GM21360 (cell line): ENCODE measurements around the gene NAA40.

Experiments
- ATAC-seq: cut with Tn5 transposase; IDR thresholded peaks from one replicate; pipeline ENCODE4 v1.9.1; 2021; ENCODE audit warnings: mild to moderate bottlenecking, moderate library complexity; ENCODE audit not compliant: unreplicated experiment

Gene NAA40

DNA sequence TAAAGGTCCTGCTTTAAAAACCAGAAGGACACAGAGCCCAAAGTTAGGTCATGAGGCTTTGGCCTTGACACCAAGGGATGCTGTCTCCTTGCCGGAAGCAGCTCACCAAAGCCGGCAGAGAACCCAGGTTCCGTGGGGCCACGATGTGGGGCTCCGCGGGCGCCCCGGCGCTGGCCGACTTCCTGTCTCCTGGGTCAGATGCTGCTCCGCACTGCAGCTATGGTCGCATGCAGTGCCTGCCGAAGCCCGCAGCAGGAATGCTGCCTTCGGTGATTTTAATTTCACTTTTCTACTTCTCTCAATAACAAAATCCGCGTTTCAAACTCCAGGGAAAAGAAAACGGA lies 47.0 kb downstream of the NAA40 start:
- ATAC-seq: peak; percentile 37

DNA sequence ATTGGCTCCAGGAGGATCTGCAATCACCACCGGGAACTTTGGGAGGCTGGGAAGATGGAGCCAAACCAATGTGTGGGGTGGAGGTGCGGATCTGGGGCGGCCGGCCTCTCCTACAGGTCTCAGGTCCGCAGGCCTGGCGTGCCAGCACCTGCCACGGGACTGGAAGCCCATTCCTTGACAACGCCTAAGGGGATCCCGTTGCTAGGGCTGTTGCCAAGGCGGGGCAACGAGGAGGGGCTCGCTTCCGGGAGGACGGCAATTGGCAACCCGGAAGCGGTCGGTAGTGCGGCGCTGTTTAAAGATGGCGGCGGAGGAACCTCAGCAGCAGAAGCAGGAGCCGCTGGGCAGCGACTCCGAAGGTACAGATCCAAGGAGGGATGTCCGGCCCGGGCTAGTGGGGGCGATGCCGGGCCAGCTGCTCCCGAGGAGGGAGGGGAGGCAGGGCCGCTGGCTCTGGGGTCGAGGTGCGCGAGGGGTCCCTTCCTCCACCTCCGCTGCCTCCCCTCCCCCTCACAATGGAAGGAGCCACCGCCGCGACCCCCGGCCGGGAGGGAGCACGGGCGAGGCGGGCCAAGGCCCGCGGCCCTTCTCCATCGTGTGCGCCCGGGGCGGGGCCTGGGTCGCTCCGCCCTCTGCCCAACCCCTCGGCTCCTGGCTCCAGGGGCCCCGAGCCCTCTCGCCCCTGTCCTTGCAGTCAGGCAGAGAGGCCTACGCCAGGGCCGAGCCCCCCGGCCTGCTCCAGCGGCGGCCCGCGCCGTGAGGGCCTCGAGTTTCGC lies 47.5 kb downstream of the NAA40 start, which contains the start of gene OTUB1:
TSS of gene OTUB1 (plus strand) at position 283 of the 776 bp plus-strand sequence. CDS start at position 302, 19 bp downstream.
- ATAC-seq: peak; percentile 70

DNA sequence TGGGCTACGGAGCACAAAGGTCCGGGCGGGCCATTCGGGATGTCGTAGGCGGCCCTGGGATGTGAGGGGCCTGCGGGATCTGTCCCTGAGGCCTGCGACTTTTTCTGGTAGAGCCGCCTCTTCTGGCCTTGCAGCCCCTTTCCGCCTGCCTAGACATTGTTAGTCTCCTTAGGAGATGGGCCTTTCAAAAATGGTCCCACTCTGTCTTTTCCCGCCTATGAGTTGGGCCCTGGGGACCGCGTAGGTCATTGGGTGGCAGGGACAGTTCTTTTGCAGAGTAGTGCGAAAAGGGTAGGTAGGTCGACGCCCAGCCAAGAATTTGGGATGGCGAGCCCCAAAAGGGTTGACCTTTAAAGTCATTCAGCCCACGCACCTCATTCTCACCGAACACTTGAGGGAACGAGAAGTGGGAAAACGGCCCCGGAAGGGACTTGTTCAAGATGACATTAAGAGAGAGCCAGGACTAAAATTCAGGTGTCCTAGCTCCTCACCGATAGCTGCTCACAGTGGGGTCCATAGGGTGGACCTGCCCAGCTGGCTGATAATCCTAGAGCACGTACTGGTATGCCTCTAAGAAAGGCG lies 48.2 kb downstream of the NAA40 start:
- ATAC-seq: no peak

DNA sequence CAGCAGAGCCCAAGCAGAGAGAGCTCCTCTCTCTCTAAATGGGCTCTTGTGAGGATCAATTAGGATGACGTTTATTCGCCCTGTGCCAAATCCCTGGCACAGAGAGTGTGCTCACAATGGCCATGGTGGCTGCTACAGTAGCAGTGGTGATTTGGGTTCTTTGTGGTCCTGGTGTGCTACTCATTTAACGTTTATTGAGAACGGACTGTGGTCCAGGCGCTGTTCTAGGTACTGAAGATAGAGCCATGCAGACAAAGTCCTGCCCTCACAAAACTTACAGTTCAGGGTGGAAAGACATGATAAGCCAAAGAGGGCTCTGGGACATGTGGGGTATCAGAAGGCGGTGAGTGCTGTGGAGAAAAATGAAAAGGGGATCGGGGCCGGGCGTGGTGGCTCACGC lies 52.8 kb downstream of the NAA40 start:
- ATAC-seq: no peak

DNA sequence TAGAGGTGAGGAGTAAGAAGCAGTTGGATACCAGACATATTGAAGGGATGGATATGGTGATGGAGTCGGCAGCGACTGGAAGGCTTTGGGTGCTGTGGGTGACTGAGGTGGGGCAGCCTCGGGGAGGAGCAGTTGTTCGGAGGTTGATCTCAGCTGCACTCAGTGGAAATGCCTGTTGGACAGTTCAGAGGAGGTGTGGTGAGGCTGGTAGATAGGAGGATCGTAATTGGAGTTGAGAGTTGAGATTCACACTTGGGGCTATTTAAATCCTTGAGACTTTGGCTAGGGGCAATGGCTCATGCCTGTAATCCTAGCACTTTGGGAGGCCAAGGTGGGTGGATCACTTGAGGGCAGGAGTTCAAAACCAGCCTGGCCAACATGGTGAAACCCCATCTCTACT lies 54.3 kb downstream of the NAA40 start:
- ATAC-seq: no peak

DNA sequence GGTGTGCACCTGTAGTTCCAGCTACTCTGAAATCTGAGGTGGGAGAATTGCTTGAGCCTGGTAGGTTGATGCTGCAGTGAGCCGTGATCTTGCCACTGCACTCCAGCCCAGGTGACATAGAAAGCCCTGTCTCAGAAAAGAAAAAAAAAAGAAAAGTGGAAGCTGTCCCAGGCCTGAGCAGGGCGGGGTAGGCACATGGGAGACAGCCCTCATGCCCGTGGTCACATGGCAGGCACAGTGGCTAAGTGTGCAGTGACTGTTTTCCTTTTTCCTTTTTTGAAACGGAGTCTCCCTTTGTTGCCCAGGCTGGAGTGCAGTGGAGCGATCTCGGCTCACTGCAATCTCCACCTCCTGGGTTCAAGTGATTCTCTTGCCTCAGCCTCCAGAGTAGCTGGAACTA lies 55.2 kb downstream of the NAA40 start:
- no peak for ATAC-seq

DNA sequence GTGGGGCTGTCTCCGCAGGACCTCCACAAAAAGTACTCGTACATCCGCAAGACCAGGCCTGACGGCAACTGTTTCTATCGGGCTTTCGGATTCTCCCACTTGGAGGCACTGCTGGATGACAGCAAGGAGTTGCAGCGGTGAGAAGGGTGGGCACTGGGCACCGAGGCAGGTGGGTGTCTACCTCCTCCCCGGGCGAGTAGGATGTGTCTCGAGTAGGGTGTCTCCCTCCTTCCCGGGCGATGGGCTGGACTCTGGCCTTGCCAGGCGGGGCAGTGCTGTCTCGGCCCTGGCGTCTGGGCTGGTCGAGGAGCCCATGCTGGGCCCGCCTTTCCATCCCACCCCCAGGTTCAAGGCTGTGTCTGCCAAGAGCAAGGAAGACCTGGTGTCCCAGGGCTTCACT lies 57.7 kb downstream of the NAA40 start:
- ATAC-seq: no peak

DNA sequence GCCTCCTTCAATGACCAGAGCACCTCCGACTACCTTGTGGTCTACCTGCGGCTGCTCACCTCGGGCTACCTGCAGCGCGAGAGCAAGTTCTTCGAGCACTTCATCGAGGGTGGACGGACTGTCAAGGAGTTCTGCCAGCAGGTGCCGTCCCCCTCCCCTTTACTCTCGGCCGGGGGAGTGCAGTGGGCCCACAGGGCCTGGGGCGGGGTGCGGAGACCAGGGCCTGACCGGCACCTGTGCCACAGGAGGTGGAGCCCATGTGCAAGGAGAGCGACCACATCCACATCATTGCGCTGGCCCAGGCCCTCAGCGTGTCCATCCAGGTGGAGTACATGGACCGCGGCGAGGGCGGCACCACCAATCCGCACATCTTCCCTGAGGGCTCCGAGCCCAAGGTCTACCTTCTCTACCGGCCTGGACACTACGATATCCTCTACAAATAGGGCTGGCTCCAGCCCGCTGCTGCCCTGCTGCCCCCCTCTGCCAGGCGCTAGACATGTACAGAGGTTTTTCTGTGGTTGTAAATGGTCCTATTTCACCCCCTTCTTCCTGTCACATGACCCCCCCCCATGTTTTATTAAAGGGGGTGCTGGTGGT lies 58.4 kb downstream of the NAA40 start:
- no peak for ATAC-seq

DNA sequence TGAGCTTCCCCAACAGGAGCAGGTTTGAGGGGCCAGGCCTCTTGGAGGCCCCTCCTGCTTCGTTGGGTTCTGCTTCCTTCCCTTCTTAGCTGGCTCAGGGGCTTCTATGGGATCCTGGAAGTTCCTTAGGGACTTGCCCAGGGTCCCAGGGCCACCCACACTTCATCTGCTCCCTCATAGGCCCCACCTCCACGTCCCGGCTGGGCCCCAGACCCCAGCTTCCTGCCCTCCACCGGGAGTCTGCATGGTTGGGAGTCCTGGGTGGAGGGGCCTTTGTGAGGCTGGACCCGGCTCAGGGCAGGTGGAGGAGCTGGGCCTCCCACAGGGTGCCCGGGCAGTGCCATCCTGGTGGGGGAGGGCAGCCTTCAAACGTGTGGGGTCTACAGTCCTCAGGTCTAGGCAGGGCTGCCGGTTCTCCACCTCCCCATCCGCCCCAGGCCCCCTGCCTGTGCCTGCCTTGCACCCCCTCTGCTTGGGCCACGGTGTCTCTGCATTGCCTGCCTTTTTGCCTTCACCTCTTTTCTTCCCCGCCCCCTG lies 59.1 kb downstream of the NAA40 start:
- ATAC-seq: no peak

DNA sequence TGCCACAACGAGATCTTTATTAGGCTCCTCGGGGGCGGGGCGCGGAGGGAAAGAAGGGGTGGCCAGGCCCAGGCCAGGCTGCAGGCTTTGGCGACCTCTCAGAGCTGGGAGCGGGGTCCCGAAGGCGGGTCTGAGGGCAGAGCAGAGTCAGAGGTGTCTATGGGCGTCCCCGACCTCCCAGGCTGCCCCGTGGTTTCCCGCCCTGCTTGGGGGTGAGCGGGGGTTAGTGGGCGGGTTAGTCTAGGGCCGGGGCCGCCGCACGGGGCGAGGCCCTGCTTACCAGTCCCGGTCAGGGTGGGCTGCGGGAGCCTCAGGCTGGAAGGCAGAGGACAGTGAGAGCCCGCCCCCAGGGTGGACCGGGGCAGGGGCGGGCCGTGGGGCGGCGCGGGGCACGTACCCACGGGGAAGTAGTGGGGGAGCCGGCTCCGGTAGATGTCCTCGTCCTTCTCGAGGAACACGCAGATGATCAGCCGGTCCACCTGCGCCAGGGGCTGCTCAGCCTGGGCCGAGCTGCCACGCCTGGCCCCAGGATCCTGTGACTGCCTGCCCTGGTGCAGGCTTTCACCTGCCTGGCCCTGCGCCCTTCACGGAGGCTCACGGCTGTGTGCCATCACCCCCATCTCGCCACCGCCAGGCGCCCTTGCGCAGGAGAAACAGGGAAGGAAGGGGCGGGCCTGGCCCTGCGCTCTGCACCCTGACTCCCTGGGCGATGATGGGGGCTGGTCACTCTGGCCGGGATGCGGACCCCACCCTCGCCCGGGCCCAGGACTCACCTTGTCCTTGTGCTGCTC lies 60.0 kb downstream of the NAA40 start:
- ATAC-seq: no peak

DNA sequence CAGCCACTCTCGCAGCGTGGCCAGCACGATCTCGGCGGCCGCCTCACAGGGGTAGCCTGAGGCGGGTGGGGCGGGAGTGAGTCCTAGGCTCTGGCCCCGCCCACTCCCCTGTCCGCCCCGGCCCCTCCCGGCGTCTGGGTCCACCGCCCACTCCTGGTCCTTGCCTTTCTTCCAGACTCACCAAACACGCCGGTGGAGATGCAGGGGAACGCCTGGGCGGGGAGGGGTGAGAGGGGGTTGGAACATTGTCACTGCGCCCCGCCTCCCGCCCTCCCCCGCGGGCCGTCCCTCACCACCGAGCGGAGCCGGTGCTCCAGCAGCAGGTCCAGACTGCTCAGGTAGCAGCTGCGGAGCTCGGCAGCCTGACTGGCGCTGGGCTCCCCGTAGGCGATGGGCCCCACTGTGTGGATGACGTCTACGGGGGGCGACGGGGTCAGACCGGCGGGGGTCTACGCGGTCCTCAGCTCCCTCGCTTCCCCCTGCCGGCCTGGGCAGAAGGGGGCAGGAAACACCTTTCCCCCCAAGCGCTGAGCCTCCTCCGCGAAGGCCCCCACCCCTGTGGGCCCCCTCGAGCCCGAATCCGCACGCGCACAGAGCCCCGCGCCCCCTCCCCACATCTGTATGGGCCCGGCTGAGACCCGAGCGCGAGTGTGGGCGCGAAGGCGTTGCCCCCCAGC lies 60.7 kb downstream of the NAA40 start:
- ATAC-seq: no peak

DNA sequence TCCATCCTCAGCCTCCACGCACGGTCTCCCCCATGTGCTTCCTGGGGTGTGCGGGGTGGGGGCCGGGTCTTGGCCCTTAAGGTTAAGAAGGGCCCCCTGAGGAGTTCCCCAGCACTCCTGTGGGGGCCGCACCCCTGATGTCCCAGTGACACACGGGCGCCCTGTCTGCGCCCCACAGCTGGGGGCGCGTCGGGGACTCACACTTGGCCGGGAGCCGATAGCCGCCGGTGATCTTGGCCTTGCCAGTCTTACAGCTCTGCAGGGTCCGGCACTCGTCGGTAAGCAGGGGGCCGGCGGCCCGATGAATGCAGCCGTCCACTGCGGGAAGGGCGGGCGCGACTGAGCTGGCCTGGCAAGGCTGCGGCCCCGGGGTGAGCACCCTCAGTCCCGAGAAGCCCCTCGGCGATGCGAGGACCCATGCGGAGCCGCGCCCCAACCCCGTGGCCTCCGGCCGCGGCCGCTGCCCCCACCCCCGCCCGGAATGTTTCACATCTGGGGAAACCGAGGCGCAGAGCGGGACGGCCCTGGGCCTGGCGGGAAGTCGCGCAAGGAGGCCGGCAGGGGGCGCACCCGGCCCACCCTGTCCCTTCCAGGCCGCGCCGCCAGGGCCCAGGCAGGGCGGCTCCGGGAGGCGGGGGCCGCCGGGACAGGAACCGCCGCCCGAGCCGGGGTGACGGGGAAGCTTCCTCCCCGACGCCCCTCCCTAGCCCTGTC lies 61.4 kb downstream of the NAA40 start:
- no peak for ATAC-seq

DNA sequence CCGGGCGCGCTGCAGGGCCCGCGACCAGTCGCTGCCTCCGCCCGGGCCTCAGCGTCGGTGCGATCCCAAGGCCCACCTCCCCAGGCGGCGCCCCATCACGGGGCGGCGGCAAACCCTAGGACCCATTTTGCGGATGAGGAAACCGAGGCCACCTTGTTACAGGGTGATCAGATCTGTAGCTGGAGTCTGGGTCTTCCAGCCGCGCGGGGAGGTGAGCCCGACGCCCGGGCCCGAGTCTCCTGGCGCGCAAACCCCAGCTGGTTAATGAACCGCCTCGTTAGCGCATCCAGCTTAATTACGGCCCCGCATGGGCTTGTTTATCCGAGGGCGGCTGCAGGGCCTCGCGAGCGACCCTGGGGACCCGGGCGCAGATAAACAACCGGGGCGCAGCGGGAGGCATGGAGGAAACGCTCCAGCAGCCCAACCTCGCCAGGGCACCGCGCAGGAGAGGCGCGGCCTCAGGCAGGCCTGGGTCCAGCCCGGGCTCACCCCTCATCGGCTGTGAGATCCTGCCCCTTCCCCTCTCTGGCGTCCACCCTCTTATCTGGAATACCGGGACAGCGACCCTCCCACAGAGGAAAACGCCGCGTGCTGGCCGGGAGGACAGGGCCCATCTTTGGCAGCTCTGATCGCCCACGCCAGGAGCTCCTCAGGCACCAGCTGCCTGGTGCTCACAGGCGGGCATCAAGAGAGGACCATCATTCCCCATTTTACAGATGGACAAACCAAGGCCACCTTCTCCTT lies 62.1 kb downstream of the NAA40 start:
- no peak for ATAC-seq

DNA sequence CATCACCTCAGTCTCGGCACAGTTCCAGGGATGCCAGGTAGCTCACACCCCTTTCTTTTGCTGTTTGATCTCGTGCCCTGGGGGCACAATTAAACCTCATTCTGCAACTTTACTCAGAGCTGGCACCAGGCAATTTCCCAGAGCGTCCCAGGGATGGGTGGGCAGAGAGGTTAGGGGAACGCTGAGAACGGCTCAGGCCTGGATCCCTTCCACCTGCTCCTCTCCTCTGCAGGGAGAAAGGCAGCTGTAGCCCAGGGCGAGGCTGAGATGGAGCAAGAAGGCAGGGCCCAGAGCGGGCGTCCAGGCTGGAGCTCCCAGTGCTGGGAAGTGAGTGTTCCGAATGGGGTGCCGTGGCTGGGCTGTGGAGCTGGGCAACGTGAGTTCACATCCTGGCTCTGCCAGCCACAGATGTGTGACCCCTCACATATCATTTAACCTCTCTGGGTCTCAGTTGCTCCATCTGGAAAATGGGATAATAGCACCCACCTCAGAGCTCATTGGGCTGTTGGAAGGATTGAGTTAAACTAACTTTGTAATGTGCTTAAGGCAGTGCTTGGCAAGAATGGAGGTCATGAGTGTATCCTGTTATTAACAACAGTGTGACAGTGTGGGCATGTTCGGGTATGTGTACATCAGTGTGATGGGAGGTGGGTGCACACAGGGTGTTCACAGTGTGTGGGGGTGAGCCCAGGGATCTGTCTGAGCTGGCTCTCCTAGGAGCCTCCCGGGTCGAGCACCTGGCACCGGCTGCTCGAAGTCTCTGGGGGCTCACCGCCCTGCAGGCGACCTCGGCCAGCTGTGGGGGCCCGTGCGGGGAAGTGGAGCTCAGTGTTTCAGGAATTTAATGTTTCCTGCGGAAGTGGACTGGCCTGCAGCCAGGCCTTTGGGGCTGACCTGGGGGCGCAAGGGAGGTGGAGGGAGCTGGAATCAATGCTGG lies 63.0 kb downstream of the NAA40 start:
- ATAC-seq: no peak

DNA sequence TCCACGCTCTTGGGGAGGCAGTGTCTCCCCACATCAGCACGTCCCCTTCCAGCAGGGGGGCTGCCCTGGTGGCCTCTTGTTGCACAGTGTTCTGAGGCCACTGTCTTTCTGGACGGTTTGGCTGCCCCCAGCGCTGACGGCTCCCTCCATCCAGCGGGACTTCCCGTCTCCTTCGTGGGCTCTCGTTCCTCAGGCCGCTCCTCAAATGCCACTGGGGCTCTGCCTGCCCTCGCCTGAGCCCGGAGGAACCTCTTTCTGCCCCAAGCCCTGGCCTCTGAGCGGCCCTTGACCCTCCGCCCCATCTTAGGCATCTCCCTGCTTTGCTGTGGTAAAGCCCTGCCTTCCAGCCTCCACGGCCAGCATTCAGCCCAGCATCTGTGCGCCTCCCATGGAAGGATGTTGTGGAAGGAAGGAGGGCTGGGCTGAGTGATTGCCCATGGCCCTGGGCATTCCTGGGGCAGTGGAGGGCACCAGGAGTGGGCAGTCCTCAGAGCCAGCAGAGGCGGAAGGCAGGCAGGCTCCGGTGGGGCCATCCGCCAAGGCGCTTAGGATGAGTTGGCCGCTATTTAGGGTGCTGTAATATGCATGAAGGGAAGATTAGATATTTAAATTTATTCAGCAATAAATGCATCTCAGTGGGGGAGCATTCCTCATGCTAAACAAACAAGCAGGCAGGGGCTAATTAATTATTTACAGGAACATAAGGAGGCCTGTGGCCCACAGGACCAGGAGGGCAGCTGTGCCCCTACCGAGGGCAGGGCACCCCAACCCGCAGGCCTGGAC lies 65.2 kb downstream of the NAA40 start:
- ATAC-seq: no peak

DNA sequence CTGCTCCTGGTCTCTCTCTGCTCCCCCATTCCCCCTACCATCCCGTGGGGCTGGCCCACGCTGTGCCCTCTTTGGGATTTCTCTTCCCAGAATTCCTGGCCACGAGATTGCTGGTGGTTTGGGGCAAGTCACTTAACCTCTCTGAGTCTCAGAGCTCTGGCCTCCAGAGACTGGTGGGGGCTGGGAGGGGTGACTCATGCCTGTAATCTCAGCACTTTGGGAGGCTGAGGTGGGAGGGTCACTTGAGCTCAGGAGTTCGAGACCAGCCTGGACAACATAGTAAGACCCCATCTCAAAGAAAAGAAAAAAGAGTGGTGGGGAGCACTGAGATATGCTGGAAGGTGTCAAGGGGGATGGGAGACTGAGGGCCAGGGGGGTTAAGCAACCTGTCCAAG lies 65.8 kb downstream of the NAA40 start:
- no peak for ATAC-seq

DNA sequence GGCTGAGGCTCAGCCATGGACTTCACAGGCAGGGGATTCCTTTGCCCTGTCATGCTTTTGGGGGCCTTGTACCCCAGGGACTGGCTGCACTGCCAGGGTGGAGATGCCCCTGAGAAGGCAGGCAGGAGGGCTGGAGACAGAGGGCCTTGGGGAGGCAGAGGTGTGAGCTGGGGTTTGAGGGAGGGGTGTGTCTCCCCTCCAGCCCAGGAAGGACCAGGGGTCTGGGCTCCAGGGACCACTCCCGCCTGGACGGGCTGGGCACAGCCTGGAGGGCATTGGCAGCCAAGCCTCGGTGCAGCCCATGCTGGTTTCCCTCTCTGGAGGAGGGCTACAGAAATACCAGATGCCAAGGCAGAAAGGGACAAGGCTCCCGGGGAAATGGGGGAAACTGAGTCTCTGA lies 66.9 kb downstream of the NAA40 start:
- ATAC-seq: no peak

DNA sequence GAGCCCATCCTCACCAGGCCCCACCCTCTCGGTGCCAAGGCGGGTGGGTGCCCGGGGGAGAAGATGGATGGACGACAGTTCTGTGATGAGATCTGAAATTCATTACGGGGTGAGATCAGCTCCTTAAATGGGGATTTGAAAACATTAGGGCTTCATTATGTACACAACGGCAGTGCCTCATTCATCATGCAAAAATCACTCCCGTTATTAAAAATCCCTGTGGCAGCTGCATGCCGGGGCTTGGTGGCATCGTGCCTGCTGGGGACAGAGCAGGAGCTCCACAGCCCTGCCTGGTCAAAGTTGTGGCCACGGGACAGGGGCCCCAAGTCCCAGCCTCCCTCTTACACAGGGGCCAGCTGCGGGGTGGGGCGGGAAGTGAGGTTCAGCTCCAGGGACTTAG lies 67.6 kb downstream of the NAA40 start:
- ATAC-seq: no peak
